OCI-LY3 (cell line): ENCODE data around the gene CAMTA1.

Source experiments
- H2AFZ ChIP-seq: fragments of 200-600, 300-600 bp; shearing (Covaris generic); 2 replicates; pipeline ENCODE4 v1.6.0; 2014; ENCODE audit warnings: antibody characterized with exemption, low read depth, low read length
- H3K27ac ChIP-seq: fragments of 200-600, 300-600 bp; sonication (generic); 2 replicates; pipeline ENCODE4 v1.5.1; 2014; ENCODE audit warnings: mild to moderate bottlenecking, low read length, moderate library complexity, mixed read lengths
- H3K27me3 ChIP-seq: fragments of 200-600, 300-600 bp; sonication (generic); 2 replicates; pipeline ENCODE4 v1.6.1; 2014; ENCODE audit warnings: low read depth, low read length, mixed read lengths
- H3K36me3 ChIP-seq: fragments of 200-600, 300-600 bp; sonication (generic); replicated peaks from 2 replicates; pipeline ENCODE3; 2014; ENCODE audit warnings: low read depth, low read length, mixed read lengths
- H3K4me1 ChIP-seq: fragments of 300-600, 200-600 bp; sonication (generic); 2 replicates; pipeline ENCODE4 v1.6.1; 2014; ENCODE audit warnings: low read length, mixed read lengths
- H3K4me2 ChIP-seq: fragments of 200-600, 300-600 bp; sonication (generic); 2 replicates; pipeline ENCODE4 v1.6.1; 2014; ENCODE audit warnings: low read length, mixed read lengths
- H3K4me3 ChIP-seq: fragments of 300-600, 200-600 bp; sonication (generic); 2 replicates; pipeline ENCODE4 v1.5.1; 2014; ENCODE audit warnings: antibody characterized with exemption, mild to moderate bottlenecking, low read length, moderate library complexity
- H3K79me2 ChIP-seq: fragments of 300-600, 200-600 bp; shearing (Covaris generic); 2 replicates; pipeline ENCODE4 v1.6.1; 2014; ENCODE audit warnings: mild to moderate bottlenecking, low read length, mixed read lengths
- H3K9ac ChIP-seq: fragments of 300-600, 200-600 bp; shearing (Covaris generic); 2 replicates; pipeline ENCODE4 v1.6.0; 2014; ENCODE audit warnings: mild to moderate bottlenecking, low read length, moderate library complexity
- H3K9me3 ChIP-seq: fragments of 200-600, 300-600 bp; shearing (Covaris generic); 2 replicates; pipeline ENCODE4 v1.6.1; 2014; ENCODE audit warnings: low read length, mixed read lengths; ENCODE audit not compliant: insufficient read depth
- H4K20me1 ChIP-seq: fragments of 200-600, 300-600 bp; sonication (generic); 2 replicates; pipeline ENCODE4 v1.6.1; 2016; ENCODE audit warnings: low read length, mixed read lengths; ENCODE audit not compliant: insufficient read depth
- EZH2phosphoT487 ChIP-seq: fragments of 200-600 bp; shearing (Covaris generic); IDR thresholded peaks from 2 replicates; pipeline ENCODE4 v1.6.1; 2018; ENCODE audit warnings: antibody characterized with exemption, mixed run types, low read depth
- TF ChIP-seq, protein P1 (sequence below): fragments of 200-600, 300-600 bp; sonication (generic); IDR thresholded peaks from 2 replicates; pipeline ENCODE4 v1.5.1; 2014; ENCODE audit warnings: antibody characterized with exemption, low read length, low read depth

Gene CAMTA1

DNA sequence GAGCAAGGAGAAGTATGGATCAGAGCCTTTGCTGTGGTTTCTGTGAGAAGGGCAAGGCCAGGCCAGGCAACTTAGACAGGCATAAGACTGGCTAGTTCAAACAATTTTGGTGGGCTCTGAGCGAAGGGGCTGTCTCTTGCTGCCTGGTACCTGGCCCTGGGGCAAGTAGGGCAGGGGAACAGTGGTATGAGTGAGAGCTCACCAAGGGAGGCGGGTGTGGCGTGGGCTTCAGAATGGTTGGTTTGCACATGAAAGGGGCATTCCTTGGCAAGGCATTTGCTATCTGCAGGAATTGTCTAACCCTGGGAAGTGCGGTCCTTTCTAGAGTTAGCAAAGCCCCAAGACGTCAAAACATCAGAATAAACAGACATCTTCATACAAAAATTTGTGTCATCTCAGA lies 210.5 kb downstream of the CAMTA1 start:
- Histone ChIP-seq H4K20me1 (peaks cover 8% of the 10 kb centered on the region; the same call in 1 of the 2 replicates), H3K4me3 (no peak overlapping the region), H2AFZ (no peak overlapping the region), H3K4me2 (no peak overlapping the region), H3K27ac (no peak overlapping the region), H3K36me3 (no peaks in the 10 kb centered on the region), H3K79me2 (no peaks in the 10 kb centered on the region), H3K9ac (no peak overlapping the region), H3K27me3 (no peaks in the 10 kb centered on the region; the same call in none of the 2 replicates), H3K9me3 (no peaks in the 10 kb centered on the region), H3K4me1 (peaks cover 11% of the 10 kb centered on the region)
- no peak for TF ChIP-seq EZH2phosphoT487
- TF ChIP-seq, protein P1, sequence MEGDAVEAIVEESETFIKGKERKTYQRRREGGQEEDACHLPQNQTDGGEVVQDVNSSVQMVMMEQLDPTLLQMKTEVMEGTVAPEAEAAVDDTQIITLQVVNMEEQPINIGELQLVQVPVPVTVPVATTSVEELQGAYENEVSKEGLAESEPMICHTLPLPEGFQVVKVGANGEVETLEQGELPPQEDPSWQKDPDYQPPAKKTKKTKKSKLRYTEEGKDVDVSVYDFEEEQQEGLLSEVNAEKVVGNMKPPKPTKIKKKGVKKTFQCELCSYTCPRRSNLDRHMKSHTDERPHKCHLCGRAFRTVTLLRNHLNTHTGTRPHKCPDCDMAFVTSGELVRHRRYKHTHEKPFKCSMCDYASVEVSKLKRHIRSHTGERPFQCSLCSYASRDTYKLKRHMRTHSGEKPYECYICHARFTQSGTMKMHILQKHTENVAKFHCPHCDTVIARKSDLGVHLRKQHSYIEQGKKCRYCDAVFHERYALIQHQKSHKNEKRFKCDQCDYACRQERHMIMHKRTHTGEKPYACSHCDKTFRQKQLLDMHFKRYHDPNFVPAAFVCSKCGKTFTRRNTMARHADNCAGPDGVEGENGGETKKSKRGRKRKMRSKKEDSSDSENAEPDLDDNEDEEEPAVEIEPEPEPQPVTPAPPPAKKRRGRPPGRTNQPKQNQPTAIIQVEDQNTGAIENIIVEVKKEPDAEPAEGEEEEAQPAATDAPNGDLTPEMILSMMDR = no peak

DNA sequence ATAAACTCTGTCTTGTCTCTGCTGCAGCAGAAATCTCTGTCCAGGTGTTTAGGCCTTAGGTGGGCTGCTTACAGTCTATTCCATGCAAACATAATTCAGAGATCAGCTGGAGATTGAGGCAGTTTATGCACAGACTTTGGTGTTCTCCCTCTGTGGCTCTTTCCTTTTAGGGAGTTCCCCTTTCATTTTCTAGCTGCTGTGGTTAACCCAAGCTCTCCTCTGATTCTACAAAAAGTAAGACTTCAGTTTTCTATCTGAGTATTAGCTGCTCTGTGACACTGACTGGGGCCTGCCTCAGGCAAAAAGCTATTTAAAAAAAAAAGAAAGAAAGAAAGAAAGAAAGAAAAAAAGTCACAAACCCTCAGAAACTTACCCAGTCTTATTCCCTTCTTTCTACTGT lies 211.1 kb downstream of the CAMTA1 start:
- H2AFZ ChIP-seq = no peak overlapping the region
- H3K4me3 ChIP-seq = no peak overlapping the region
- H3K79me2 ChIP-seq = no peaks in the 10 kb centered on the region
- H4K20me1 ChIP-seq = peaks cover 8% of the 10 kb centered on the region; the same call in 1 of the 2 replicates
- H3K4me1 ChIP-seq = peaks cover 11% of the 10 kb centered on the region
- no peak overlapping the region for H3K9ac ChIP-seq
- peaks cover 4% of the 10 kb centered on the region; the same call in 1 of the 2 replicates for H3K27me3 ChIP-seq
- H3K9me3 ChIP-seq = no peaks in the 10 kb centered on the region
- 0 out of 2 replicates have a peak overlapping the region, but pooled peaks have one; percentile 7 for H3K4me2 ChIP-seq
- TF ChIP-seq, protein P1 = no peak
- TF ChIP-seq EZH2phosphoT487 = no peak
- H3K27ac ChIP-seq = no peak overlapping the region
- H3K36me3 ChIP-seq = no peaks in the 10 kb centered on the region

DNA sequence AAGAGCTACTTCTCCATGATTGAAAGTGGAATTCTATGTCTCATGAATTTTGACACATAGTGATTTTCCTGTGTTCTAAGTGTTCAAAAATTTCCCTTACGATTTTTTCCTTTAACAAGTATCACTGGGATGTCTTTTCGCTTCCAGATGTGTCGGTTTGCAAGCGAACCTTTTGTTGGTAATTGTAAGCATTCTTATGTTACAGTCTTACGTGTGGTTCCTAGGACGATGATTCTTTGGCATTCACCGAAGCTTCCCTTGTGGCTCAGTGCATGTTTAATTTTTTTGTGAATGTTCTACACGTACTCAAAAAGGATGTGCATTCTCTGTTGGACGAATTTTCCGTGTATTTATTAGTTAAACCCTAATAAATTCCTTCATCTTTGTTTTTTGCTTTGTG lies 211.6 kb downstream of the CAMTA1 start:
- no peak overlapping the region; the same call in 1 of the 2 replicates for H3K4me2 ChIP-seq

DNA sequence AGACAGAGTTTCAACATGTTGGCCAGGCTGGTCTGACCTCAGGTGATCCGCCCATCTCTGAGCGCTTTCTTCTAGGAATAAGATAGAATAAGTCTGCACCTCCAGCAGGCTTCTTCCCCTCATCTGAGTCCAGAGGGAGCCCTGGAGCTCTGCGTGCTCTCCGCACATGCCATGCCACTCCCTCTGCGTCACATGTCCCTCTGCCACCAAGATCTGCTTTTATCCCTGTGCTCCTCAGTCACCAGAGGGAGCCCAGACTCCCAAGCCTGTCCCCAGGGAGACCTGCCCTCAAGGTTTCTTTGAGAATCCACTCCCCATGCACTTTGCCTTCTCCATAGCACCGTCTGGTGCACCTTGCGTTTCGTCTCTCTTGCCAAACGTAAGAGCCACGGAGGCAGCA lies 213.0 kb downstream of the CAMTA1 start:
- H3K36me3 ChIP-seq = no peaks in the 10 kb centered on the region
- no peaks in the 10 kb centered on the region for H3K79me2 ChIP-seq
- H3K4me1 ChIP-seq = peaks cover 11% of the 10 kb centered on the region
- H3K4me2 ChIP-seq = no peak overlapping the region
- no peak overlapping the region for H3K9ac ChIP-seq
- H2AFZ ChIP-seq = no peak overlapping the region
- peaks cover 8% of the 10 kb centered on the region; the same call in 1 of the 2 replicates for H4K20me1 ChIP-seq
- peaks cover 5% of the 10 kb centered on the region; the same call in 1 of the 2 replicates for H3K27me3 ChIP-seq
- no peak overlapping the region for H3K27ac ChIP-seq
- H3K9me3 ChIP-seq = no peaks in the 10 kb centered on the region
- TF ChIP-seq EZH2phosphoT487 = no peak
- TF ChIP-seq, protein P1 = no peak
- H3K4me3 ChIP-seq = no peak overlapping the region

More for the DNA sequence above, 211.6 kb downstream of the CAMTA1 start:
- Histone ChIP-seq H3K27ac (no peak overlapping the region), H2AFZ (no peak overlapping the region), H3K4me1 (peaks cover 11% of the 10 kb centered on the region), H4K20me1 (peaks cover 8% of the 10 kb centered on the region; the same call in 1 of the 2 replicates), H3K9ac (no peak overlapping the region), H3K4me3 (no peak overlapping the region), H3K36me3 (no peaks in the 10 kb centered on the region), H3K79me2 (no peaks in the 10 kb centered on the region), H3K9me3 (no peaks in the 10 kb centered on the region), H3K27me3 (peaks cover 5% of the 10 kb centered on the region; the same call in 1 of the 2 replicates)
- TF ChIP-seq, protein P1 = no peak
- no peak for TF ChIP-seq EZH2phosphoT487
